GM03348 (cell line): Measurements from ENCODE around the gene RNASE12.
"Not testable (repeated sequence)": the region's sequence is repeated elsewhere in the genome, so short reads cannot be mapped to it uniquely, and the experiment has no call there.

Experiments used
- DNase-seq: peaks from one replicate; pipeline ENCODE4 v3.0.0; 2012; ENCODE audit warnings: low spot score

The RNASE12 gene

GRCh38 chr14:20614038-20614840, 23.1 kb upstream of the RNASE12 start:
- DNase-seq, result peak; percentile 15

- DNase-seq, result peak; percentile 86
These were observed 22.2 kb upstream of the RNASE12 start for GRCh38 chr14:20613094-20614037.

- DNase-seq, result no peak
These were observed 21.2 kb upstream of the RNASE12 start for GRCh38 chr14:20612403-20612802.

- DNase-seq, result no peak
These were observed 20.1 kb upstream of the RNASE12 start for GRCh38 chr14:20611277-20611676.

- peak; percentile 68 for DNase-seq
These were observed 19.0 kb upstream of the RNASE12 start for GRCh38 chr14:20610002-20610765.

GRCh38 chr14:20609215-20610001, 18.2 kb upstream of the RNASE12 start:
- DNase-seq, result peak; percentile 84

- no peak for DNase-seq
These were observed 17.4 kb upstream of the RNASE12 start for GRCh38 chr14:20608383-20609110.

GRCh38 chr14:20607617-20608016, 16.4 kb upstream of the RNASE12 start:
- no peak for DNase-seq

GRCh38 chr14:20606902-20607242, 15.7 kb upstream of the RNASE12 start:
- DNase-seq, result no peak

- peak; percentile 56 for DNase-seq
These were observed 15.2 kb upstream of the RNASE12 start for GRCh38 chr14:20606190-20606901.

- no peak for DNase-seq
These were observed 12.9 kb upstream of the RNASE12 start for GRCh38 chr14:20603813-20604690.

- DNase-seq, result no peak
These were observed 11.4 kb upstream of the RNASE12 start for GRCh38 chr14:20602583-20602982.

- DNase-seq, result no peak
These were observed 10.3 kb upstream of the RNASE12 start for GRCh38 chr14:20601522-20601921.

GRCh38 chr14:20597108-20597507, 5.9 kb upstream of the RNASE12 start:
- no peak for DNase-seq

- DNase-seq, result not testable (repeated sequence)
These were observed 4.5 kb upstream of the RNASE12 start for GRCh38 chr14:20595726-20596125.

GRCh38 chr14:20592574-20592973, 1.4 kb upstream of the RNASE12 start:
- DNase-seq, result no peak

GRCh38 chr14:20587489-20588154, 3.6 kb downstream of the RNASE12 start, which contains the start of gene RNASE11:
Gene RNASE11 (minus strand): TSS chr14:20588001.
- DNase-seq, result no peak

- DNase-seq, result no peak
These were observed 7.3 kb downstream of the RNASE12 start for GRCh38 chr14:20583908-20584307.
